Esophagus squamous epithelium (tissue), 5 donors: ENCODE data around the gene FBXL14. TPM values are rescaled to one million over a fixed set of nuclear protein-coding genes. Genes with fewer than 3 reads are reported as not detected.
A peak's percentile ranks its signal among the peaks of the same experiment; 100 is the strongest.

Experiments
- DNase-seq: peaks from one replicate; lab custom pipeline; 2025; lab: John Stamatoyannopoulos, UW
- H3K27ac ChIP-seq, 4 donors: fragments of 200-600 bp; sonication (generic); one replicate each; pipeline ENCODE4 v1.5.1; 2016 to 2019; ENCODE audit warnings: mild to moderate bottlenecking in 1 of 4
- H3K27me3 ChIP-seq, 4 donors: fragments of 200-600 bp; sonication (generic); 1 replicate in 3 of 4; 2 replicates in 1 of 4; pipeline versions ENCODE4 v1.5.1 to v1.6.0; 2017 to 2021; ENCODE audit warnings: antibody characterized with exemption in 1 of 4
- H3K36me3 ChIP-seq, 3 donors: fragments of 200-600 bp; sonication (generic); one replicate each; pipeline ENCODE4 v1.5.1; 2016 to 2019
- H3K4me1 ChIP-seq, 3 donors: fragments of 200-600 bp; sonication (generic); one replicate each; pipeline ENCODE4 v1.5.1; 2017 to 2019
- H3K4me3 ChIP-seq, 4 donors: fragments of 200-600 bp; sonication (generic); 1 replicate in 3 of 4; 2 replicates in 1 of 4; pipeline ENCODE4 v1.5.1; 2016 to 2019; ENCODE audit warnings: mild to moderate bottlenecking in 2 of 4, moderate library complexity in 1 of 4
- H3K9me3 ChIP-seq, 3 donors: fragments of 200-600 bp; sonication (generic); one replicate each; pipeline ENCODE4 v1.5.1; 2016 to 2019
- POLR2A ChIP-seq, 4 donors: fragments of 450-650 bp; IDR thresholded peaks; one replicate each; pipeline ENCODE4 v1.6.1; 2017; ENCODE audit warnings: antibody characterized with exemption in 4 of 4, mild to moderate bottlenecking in 4 of 4, moderate library complexity in 3 of 4
- WGBS, 2 donors: methylation state at CpG; one replicate each; pipeline ENCODE4 v1.1.5; 2018; 5-methylcytosine and 5-hydroxymethylcytosine counted together
- intact Hi-C: fragments of 100-400 bp; cut with DNase I; formaldehyde crosslinking; loops from one replicate; pipeline ENCODE4 v1.15.0; 2022
- total RNA-seq, 4 donors: library from RNA; depleted of rRNA; stranded (reverse); fragments of >200 nt; gene quantifications; one replicate each; pipeline ENCODE4 v1.1.0, GENCODE V29; 2016
- TF ChIP-seq, protein P1 (sequence below), 6 experiments: fragments of 450-650 bp in 4 of 6; fragments of 200-600 bp in 2 of 6; sonication (generic) in 2 of 6; IDR thresholded peaks; one replicate each; pipeline ENCODE4 v1.5.1; 2016 to 2019; ENCODE audit warnings: antibody characterized with exemption in 6 of 6, mild to moderate bottlenecking in 4 of 6, moderate library complexity in 4 of 6
- donor health status: DM: yes; HTN: yes; CAD: no.

Gene FBXL14
- total RNA-seq, 4 donors from 2014 or later = 6.5 to 14.9 (median 8.8) TPM

DNA sequence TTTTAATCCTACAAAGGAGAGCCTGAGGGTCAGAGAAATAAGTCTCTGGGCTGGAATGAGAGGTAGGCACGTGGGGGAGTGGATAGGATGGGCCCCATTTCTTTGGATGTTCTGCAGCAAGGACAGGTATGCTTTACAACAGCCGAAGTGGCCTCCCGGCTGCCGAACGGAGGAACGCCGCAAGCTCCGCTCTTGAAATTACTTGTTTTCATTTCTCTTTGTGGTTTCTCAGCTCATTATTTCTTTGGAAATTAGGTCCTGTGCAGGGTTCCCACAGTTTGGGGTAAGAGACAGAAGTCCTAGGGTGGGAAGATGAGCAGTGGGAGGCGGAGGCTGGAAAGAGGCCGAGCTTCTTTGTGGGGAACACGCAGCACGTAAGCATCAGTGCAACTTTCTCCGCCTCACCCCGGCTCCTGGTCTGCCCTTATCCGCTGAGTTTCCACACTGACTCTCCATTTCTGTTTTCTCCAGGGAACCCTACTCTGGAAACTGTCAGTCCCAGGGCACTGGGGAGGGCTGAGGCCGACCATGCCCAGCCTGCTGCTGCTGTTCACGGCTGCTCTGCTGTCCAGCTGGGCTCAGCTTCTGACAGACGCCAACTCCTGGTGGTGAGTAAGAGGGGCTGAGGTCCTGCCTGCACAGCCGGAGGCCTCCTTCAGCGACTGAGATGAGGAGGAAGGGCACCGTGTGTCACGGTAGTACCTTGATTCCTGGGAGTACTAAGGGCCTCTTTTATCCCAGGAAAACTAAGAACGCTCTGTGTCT is 36.6 kb upstream of the FBXL14 start:
- H3K27ac ChIP-seq = peak overlapping the region in 3 of 4 donors; percentile 59 to 82 (median 76)
- intact Hi-C loops = loop anchor here (5.0 kb wide), 1 partner anchor 161 kb away; no protein-coding TSS in a partner anchor
- no peaks in the 10 kb centered on the region for H3K9me3 ChIP-seq
- peak overlapping the region in 3 of 4 donors; percentile 46 to 83 (median 57) for H3K4me3 ChIP-seq
- H3K4me1 ChIP-seq = peaks cover 12 to 69% (median 19%) of the 10 kb centered on the region in 3 donors
- H3K27me3 ChIP-seq = peaks cover 0 to 21% (median 0%) of the 10 kb centered on the region in 4 donors
- 71 to 74% methylated on average over 17 to 19 of the region's 23 CpGs for WGBS, 2 donors
- H3K36me3 ChIP-seq = peaks cover 0 to 16% (median 0%) of the 10 kb centered on the region in 3 donors
- TF ChIP-seq POLR2A (IDR thresholded peaks at IDR 0.05) = no peak
- TF ChIP-seq, protein P1, sequence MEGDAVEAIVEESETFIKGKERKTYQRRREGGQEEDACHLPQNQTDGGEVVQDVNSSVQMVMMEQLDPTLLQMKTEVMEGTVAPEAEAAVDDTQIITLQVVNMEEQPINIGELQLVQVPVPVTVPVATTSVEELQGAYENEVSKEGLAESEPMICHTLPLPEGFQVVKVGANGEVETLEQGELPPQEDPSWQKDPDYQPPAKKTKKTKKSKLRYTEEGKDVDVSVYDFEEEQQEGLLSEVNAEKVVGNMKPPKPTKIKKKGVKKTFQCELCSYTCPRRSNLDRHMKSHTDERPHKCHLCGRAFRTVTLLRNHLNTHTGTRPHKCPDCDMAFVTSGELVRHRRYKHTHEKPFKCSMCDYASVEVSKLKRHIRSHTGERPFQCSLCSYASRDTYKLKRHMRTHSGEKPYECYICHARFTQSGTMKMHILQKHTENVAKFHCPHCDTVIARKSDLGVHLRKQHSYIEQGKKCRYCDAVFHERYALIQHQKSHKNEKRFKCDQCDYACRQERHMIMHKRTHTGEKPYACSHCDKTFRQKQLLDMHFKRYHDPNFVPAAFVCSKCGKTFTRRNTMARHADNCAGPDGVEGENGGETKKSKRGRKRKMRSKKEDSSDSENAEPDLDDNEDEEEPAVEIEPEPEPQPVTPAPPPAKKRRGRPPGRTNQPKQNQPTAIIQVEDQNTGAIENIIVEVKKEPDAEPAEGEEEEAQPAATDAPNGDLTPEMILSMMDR (IDR thresholded peaks at IDR 0.05) = no peak
- DNase-seq = no peak

- peaks cover 0 to 21% (median 0%) of the 10 kb centered on the region in 4 donors for H3K27me3 ChIP-seq
- no peak for DNase-seq
- intact Hi-C loops = loop anchor here (5.0 kb wide), 1 partner anchor 162 kb away; no protein-coding TSS in a partner anchor
- TF ChIP-seq POLR2A (IDR thresholded peaks at IDR 0.05) = no peak
- TF ChIP-seq, protein P1 (IDR thresholded peaks at IDR 0.05) = peak in 2 of 6 experiments; percentile 27 to 34
- no peaks in the 10 kb centered on the region for H3K9me3 ChIP-seq
- H3K4me3 ChIP-seq = peak overlapping the region; percentile 34 to 83 (median 52)
- 2 to 31% methylated on average over 3 to 19 of the region's 58 CpGs for WGBS, 2 donors
- H3K27ac ChIP-seq = peak overlapping the region; percentile 54 to 82 (median 68)
- peaks cover 14 to 76% (median 19%) of the 10 kb centered on the region in 3 donors for H3K4me1 ChIP-seq
- peaks cover 0 to 8% (median 0%) of the 10 kb centered on the region in 3 donors for H3K36me3 ChIP-seq
These were observed 35.9 kb upstream of the FBXL14 start for GRCh38 chr12:1630133-1630826.

- TF ChIP-seq, protein P1 (IDR thresholded peaks at IDR 0.05) = peak in 1 of 6 experiments; percentile 13
- no peak for TF ChIP-seq POLR2A (IDR thresholded peaks at IDR 0.05)
- intact Hi-C loops = loop anchor here (5.0 kb wide), 1 partner anchor 163 kb away; no protein-coding TSS in a partner anchor
- H3K27ac ChIP-seq = peak overlapping the region in 3 of 4 donors; percentile 59 to 82 (median 76)
These were observed 35.2 kb upstream of the FBXL14 start for GRCh38 chr12:1629338-1630132.

GRCh38 chr12:1628666-1629337 is 34.4 kb upstream of the FBXL14 start, which contains the start of gene WNT5B:
WNT5B (plus strand) TSS chr12:1629231; CDS start chr12:1631355, 2,124 bp downstream.
- intact Hi-C loops = no loop called here
- Histone ChIP-seq H3K4me3 (peak within 1 kb of the TSS; percentile 34 to 83 (median 52)), H3K9me3 (no peaks in the 10 kb centered on the region), H3K4me1 (peaks cover 13 to 71% (median 16%) of the 10 kb centered on the region in 3 donors), H3K36me3 (peaks cover 0 to 5% (median 0%) of the 10 kb centered on the region in 3 donors), H3K27me3 (peaks cover 0 to 21% (median 0%) of the 10 kb centered on the region in 4 donors), H3K27ac (peak within 1 kb of the TSS; percentile 54 to 82 (median 68))
- WGBS, 2 donors = 77 to 79% methylated on average over 12 to 16 of the region's 17 CpGs
- no peak for DNase-seq
- no peak for TF ChIP-seq POLR2A (IDR thresholded peaks at IDR 0.05)
- TF ChIP-seq, protein P1 (IDR thresholded peaks at IDR 0.05) = no peak

More at GRCh38 chr12:1629338-1630132, 35.2 kb upstream of the FBXL14 start:
- DNase-seq = no peak
- Histone ChIP-seq H3K4me3 (peak overlapping the region; percentile 34 to 83 (median 52)), H3K36me3 (peaks cover 0 to 8% (median 0%) of the 10 kb centered on the region in 3 donors), H3K9me3 (no peaks in the 10 kb centered on the region), H3K27me3 (peaks cover 0 to 21% (median 0%) of the 10 kb centered on the region in 4 donors), H3K4me1 (peaks cover 13 to 78% (median 16%) of the 10 kb centered on the region in 3 donors)
- WGBS, 2 donors = 18 to 28% methylated on average over 15 to 18 of the region's 32 CpGs
